Right cardiac atrium (tissue), 5 donors: ENCODE results near the gene LIMCH1. TPM values are rescaled to one million over a fixed set of nuclear protein-coding genes. Genes with fewer than 3 reads are reported as not detected.
"Not testable (repeated sequence)": the region's sequence is repeated elsewhere in the genome, so short reads cannot be mapped to it uniquely, and the experiment has no call there.

ENCODE experiments used
- ATAC-seq, 2 donors: fragments of 200-7000 bp; cut with Tn5 transposase; one replicate each; pipeline versions ENCODE4 v1.8.0 to v1.9.1; 2020; ENCODE audit warnings: moderate library complexity in 2 of 2, mild to moderate bottlenecking in 1 of 2
- DNase-seq, 3 donors: peaks; one replicate each; pipeline ENCODE4 v3.0.0-alpha.2; 2020
- H3K27ac ChIP-seq: one replicate; pipeline ENCODE4 v1.5.1; 2013; ENCODE audit warnings: mild to moderate bottlenecking, low read length, control low read depth, moderate library complexity
- H3K27me3 ChIP-seq: one replicate; pipeline ENCODE4 v1.6.1; 2013; ENCODE audit not compliant: control insufficient read depth, insufficient read depth
- H3K4me1 ChIP-seq: one replicate; pipeline ENCODE4 v1.6.1; 2013; ENCODE audit warnings: low read length; ENCODE audit not compliant: control insufficient read depth, insufficient read depth
- H3K4me3 ChIP-seq: one replicate; pipeline ENCODE4 v1.5.1; 2013; ENCODE audit warnings: low read length, control low read depth
- H3K9me3 ChIP-seq: one replicate; pipeline ENCODE4 v1.6.1; 2013; ENCODE audit warnings: low read length; ENCODE audit not compliant: control insufficient read depth
- WGBS: extraction: QIAGEN DNeasy Blood & Tissue Kit; methylation state at CpG from one replicate; pipeline ENCODE4 v1.1.7; 2013; 5-methylcytosine and 5-hydroxymethylcytosine counted together
- intact Hi-C, 4 donors: fragments of 100-400 bp; cut with DNase I; formaldehyde crosslinking; loops; one replicate each; pipeline versions ENCODE4 v1.11.0 to v1.14.0; 2022 to 2023
- polyA plus RNA-seq: library from polyadenylated mRNA; stranded (reverse); fragments of 200-250 nt; gene quantifications from one replicate; pipeline ENCODE4 v1.2.3, GENCODE V29; 2013
- total RNA-seq, 4 donors: library from RNA; stranded (reverse); fragmentation: NEBNext Ultra II Directional; extraction: Animal tissue kit (Norgen Biotek cat#: 25700); gene quantifications; one replicate each; pipeline ENCODE4 v1.2.1, GENCODE V29; 2021
- donor health status: healthy with polysubstance abuse.
- donor health status: DM: no; HTN: yes; CAD: no.
- donor health status: DM: no; HTN: no; CAD: no.
- donor health status: DM: no; HTN: yes; CAD: no; lungs with severe emphysema.
- donor health status: DM: yes; HTN: yes; CAD: no.

LIMCH1 gene
- total and polyA plus RNA-seq, 5 donors = 43.3 to 248 (median 184) TPM

- H3K4me1 ChIP-seq = no peaks in the 10 kb centered on the region
- H3K9me3 ChIP-seq = no peaks in the 10 kb centered on the region
- WGBS = 55% methylated on average over 3 of the region's 3 CpGs
- intact Hi-C loops = no loop called here
- no peak for DNase-seq
- H3K27me3 ChIP-seq = no peaks in the 10 kb centered on the region
- H3K4me3 ChIP-seq = no peak overlapping the region
- no peak overlapping the region for H3K27ac ChIP-seq
- no peak for ATAC-seq
Observed at GRCh38 chr4:41703785-41704184, 165.8 kb downstream of the LIMCH1 start.

DNA sequence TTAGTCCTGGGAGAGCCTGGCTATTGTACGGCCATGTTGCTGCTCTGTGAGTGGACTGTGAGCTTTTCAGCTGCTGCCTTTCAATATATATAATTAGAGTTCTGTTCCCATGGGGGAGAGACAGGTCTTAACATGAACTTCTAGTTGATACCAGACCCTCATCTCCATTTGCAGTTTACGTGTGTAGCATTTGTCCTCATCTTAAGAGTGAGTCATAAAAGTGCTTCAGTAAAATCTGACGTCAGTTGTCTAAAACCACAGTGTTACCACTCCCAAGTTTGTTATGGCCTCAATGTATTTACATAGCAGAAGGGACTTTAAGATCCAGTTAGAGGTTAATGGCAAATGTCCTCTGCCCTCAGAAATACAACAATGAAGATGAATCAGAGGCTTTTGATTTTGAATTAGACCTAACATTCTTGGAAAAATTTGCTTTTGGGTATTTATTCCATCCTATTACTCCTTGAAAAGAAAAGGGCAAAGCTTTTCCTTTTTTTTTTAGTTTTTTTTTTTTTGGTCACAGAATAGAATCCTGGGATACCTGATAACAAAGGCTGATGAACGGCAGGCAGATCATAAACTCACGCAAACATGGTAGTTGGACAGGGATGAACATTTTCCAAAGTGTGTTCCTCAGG is 172.0 kb downstream of the LIMCH1 start:
- WGBS = 57% methylated on average over 5 of the region's 5 CpGs
- DNase-seq = no peak
- Histone ChIP-seq H3K27ac (no peak overlapping the region), H3K9me3 (no peaks in the 10 kb centered on the region), H3K27me3 (no peaks in the 10 kb centered on the region), H3K4me3 (no peak overlapping the region), H3K4me1 (no peaks in the 10 kb centered on the region)
- intact Hi-C loops = no loop called here
- no peak for ATAC-seq

- H3K27me3 ChIP-seq, DNase-seq, H3K9me3 ChIP-seq, H3K4me3 ChIP-seq, H3K27ac ChIP-seq, H3K4me1 ChIP-seq, intact Hi-C loops, ATAC-seq: not testable (repeated sequence)
- 93% methylated on average over 2 of the region's 2 CpGs for WGBS
Observed at GRCh38 chr4:41711654-41712053, 173.7 kb downstream of the LIMCH1 start.

GRCh38 chr4:41712425-41712824 is 174.5 kb downstream of the LIMCH1 start:
- Histone ChIP-seq H3K4me1 (no peaks in the 10 kb centered on the region), H3K4me3 (no peak overlapping the region), H3K9me3 (no peaks in the 10 kb centered on the region), H3K27ac (no peak overlapping the region), H3K27me3 (no peaks in the 10 kb centered on the region)
- intact Hi-C loops = no loop called here
- DNase-seq (no peak), ATAC-seq (no peak)
- WGBS = 73% methylated on average over 3 of the region's 3 CpGs

GRCh38 chr4:41713768-41714167 is 175.8 kb downstream of the LIMCH1 start:
- no peaks in the 10 kb centered on the region for H3K27me3 ChIP-seq
- 77% methylated on average over 1 of the region's 1 CpG for WGBS

DNA sequence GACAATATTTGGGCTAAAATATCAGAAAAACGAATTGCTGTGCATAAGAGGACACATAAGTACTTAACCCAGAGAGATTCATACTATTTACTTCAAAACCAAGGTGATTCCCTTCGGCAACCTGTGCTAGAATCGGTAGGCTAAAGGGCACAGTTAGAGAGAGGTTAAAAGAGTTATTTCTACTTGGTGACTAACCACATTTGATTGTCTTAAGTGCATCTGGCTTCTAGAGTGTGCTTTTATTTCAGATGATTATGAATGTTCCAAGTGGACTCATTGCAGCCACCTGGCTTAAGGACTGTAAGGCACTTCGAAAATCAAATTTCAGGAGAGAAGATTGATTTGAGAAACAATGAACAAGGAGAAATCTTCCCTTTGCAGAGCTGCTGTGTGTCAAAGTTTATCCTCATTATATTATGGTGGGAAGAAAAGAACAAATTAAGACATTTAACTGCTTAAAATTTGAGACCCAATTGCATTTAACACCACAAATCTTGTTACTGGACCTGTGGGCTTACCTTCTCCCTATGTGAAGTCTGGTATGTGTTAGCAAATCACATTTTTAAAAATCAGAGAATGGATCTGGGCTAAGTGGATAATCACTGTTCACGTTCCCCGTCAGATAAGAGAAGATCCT is 176.5 kb downstream of the LIMCH1 start:
- intact Hi-C loops = no loop called here
- H3K27ac ChIP-seq = no peak overlapping the region
- no peak overlapping the region for H3K4me3 ChIP-seq
- ATAC-seq (no peak), DNase-seq (no peak)
- H3K9me3 ChIP-seq = no peaks in the 10 kb centered on the region
- WGBS = 71% methylated on average over 6 of the region's 6 CpGs
- H3K27me3 ChIP-seq = no peaks in the 10 kb centered on the region
- H3K4me1 ChIP-seq = no peaks in the 10 kb centered on the region

More at GRCh38 chr4:41713768-41714167, 175.8 kb downstream of the LIMCH1 start:
- Histone ChIP-seq H3K27ac (no peak overlapping the region), H3K4me3 (no peak overlapping the region), H3K4me1 (no peaks in the 10 kb centered on the region), H3K9me3 (no peaks in the 10 kb centered on the region)
- DNase-seq (no peak), ATAC-seq (no peak)
- intact Hi-C loops = no loop called here

DNA sequence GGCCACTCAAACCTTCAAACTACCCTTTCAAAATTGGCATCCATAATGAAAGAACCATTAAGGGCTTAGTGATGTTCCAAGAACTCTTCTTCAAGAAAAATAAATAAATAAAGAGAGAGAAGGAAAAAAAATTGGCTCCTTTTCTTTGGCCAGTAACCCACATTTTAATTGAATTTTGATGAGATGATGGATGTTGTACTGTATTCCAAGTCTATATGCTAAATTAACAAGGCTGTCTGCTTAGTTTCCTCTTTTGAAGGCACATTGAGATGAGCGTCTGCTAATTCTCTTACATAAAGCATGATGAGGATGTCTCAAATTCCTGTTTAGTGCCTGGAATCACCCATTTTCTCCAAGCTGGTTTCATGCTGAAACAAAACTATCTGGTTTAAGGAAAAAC is 177.2 kb downstream of the LIMCH1 start:
- 56% methylated on average over 1 of the region's 1 CpG for WGBS
- intact Hi-C loops = no loop called here
- no peak overlapping the region for H3K4me3 ChIP-seq
- DNase-seq (no peak), ATAC-seq (no peak)
- no peaks in the 10 kb centered on the region for H3K27me3 ChIP-seq
- no peaks in the 10 kb centered on the region for H3K9me3 ChIP-seq
- H3K4me1 ChIP-seq = no peaks in the 10 kb centered on the region
- H3K27ac ChIP-seq = no peak overlapping the region

DNA sequence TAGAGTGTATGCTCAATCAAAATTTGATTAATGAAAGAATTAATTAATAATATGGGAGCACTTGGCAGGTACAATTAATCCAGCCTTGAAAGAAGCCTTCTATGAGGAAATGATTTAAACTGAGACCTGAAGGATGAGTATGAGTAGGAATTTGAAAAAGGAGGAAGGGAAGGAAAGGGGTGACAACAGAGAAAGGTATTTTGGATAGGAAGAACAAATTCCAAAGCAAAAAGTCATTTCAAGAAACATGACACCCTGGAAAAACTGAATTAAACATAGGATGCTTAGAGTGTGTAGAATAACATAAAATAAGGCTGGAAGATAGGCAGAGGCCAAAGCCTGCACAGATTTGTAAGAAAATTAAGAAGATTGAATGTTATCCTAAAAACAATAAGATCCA is 180.9 kb downstream of the LIMCH1 start:
- H3K4me3 ChIP-seq = no peak overlapping the region
- no peak for DNase-seq
- H3K4me1 ChIP-seq = no peaks in the 10 kb centered on the region
- no peak overlapping the region for H3K27ac ChIP-seq
- intact Hi-C loops = no loop called here
- no peaks in the 10 kb centered on the region for H3K9me3 ChIP-seq
- H3K27me3 ChIP-seq = peaks cover 4% of the 10 kb centered on the region
- no peak for ATAC-seq

- no peak for ATAC-seq
- no peaks in the 10 kb centered on the region for H3K9me3 ChIP-seq
- intact Hi-C loops = no loop called here
- 75% methylated on average over 2 of the region's 2 CpGs for WGBS
- H3K4me3 ChIP-seq = no peak overlapping the region
- DNase-seq = no peak
- peaks cover 4% of the 10 kb centered on the region for H3K27me3 ChIP-seq
- H3K4me1 ChIP-seq = no peaks in the 10 kb centered on the region
- H3K27ac ChIP-seq = no peak overlapping the region
Observed at GRCh38 chr4:41719417-41719816, 181.5 kb downstream of the LIMCH1 start.

GRCh38 chr4:41722181-41722580 is 184.2 kb downstream of the LIMCH1 start:
- 97% methylated on average over 1 of the region's 1 CpG for WGBS
- ATAC-seq = no peak
- no peak overlapping the region for H3K4me3 ChIP-seq
- DNase-seq = no peak
- intact Hi-C loops = no loop called here
- H3K27ac ChIP-seq = no peak overlapping the region
- no peaks in the 10 kb centered on the region for H3K4me1 ChIP-seq
- H3K27me3 ChIP-seq = peaks cover 4% of the 10 kb centered on the region
- no peaks in the 10 kb centered on the region for H3K9me3 ChIP-seq

DNA sequence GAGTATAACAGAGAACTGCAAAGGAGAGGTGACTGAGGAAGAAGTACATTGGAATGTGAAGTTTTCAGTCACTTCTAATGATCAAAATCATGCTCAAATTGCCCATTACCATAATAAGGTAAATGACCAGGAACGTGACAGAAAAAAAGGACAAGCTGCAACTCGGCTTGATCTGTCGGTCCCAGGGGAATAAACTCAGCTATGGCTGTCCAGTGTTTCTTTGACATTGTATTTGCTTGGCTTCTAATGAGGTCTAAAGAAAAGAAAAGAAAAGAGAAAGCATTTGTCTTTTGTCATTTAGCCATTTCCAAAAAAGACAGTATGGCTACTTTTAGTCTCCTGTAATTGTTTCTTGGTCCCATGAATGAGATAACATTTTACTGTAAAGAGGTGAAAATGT is 185.3 kb downstream of the LIMCH1 start:
- no peak overlapping the region for H3K4me3 ChIP-seq
- no peaks in the 10 kb centered on the region for H3K9me3 ChIP-seq
- 65% methylated on average over 3 of the region's 3 CpGs for WGBS
- no peak overlapping the region for H3K27ac ChIP-seq
- H3K4me1 ChIP-seq = no peaks in the 10 kb centered on the region
- ATAC-seq (no peak), DNase-seq (no peak)
- peaks cover 4% of the 10 kb centered on the region for H3K27me3 ChIP-seq
- intact Hi-C loops = no loop called here

GRCh38 chr4:41725254-41725653 is 187.3 kb downstream of the LIMCH1 start:
- ATAC-seq (no peak), DNase-seq (no peak)
- no peak overlapping the region for H3K27ac ChIP-seq
- intact Hi-C loops = no loop called here
- H3K9me3 ChIP-seq = no peaks in the 10 kb centered on the region
- H3K27me3 ChIP-seq = peaks cover 4% of the 10 kb centered on the region
- no peak overlapping the region for H3K4me3 ChIP-seq
- WGBS = 2% methylated on average over 1 of the region's 1 CpG
- no peaks in the 10 kb centered on the region for H3K4me1 ChIP-seq
